CD1c-positive myeloid dendritic cell (primary cell): Measurements from ENCODE around the gene DYNLT2B.
"Not testable (repeated sequence)": the region's sequence is repeated elsewhere in the genome, so short reads cannot be mapped to it uniquely, and the experiment has no call there.

Experiments used
- DNase-seq: peaks from one replicate; pipeline ENCODE4 v3.0.0-alpha.2; 2016; ENCODE audit errors: extremely low spot score

The DYNLT2B gene

GRCh38 chr3:196326936-196327335 is 8.9 kb upstream of the DYNLT2B start:
- no peak for DNase-seq

DNA sequence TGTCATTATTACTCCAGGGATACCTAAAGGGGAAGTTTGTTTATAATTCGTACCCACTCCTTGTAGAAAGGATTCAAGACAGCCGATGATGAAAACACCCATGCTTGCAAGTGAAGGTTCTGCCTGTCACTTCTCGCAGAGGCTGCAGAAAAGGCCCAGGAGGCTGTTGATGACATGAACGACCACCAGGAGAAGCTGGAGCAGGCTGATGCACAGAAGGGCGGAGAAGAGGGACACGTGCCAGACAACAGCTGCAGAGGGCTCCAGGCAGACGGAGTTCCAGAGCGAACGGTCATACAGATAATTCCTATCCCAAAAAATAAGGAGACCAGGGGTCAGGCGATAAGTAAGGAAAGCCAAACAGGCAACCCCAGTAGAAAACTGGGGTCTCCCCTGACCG is 5.7 kb upstream of the DYNLT2B start:
- no peak for DNase-seq

DNA sequence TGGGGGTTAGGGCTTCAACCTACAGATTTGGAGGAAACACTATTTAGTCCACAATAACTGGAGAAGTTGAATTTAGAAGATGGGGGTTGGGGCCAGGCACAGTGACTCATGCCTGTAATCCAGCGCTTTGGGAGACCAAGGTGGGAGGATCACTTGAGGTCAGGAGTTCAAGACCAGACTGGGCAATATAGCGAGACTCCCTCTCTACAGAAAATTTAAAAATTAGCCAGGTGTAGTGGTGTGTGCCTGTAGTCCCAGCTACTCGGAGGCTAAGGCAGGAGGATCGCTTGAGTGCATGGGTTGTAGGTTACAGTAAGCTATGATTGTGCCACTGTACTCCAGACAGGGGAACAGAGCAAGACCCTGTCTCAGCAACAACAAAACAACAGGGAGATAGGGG is 5.0 kb upstream of the DYNLT2B start:
- peak; percentile 27 for DNase-seq

GRCh38 chr3:196321162-196321561 is 3.1 kb upstream of the DYNLT2B start:
- peak; percentile 80 for DNase-seq

DNA sequence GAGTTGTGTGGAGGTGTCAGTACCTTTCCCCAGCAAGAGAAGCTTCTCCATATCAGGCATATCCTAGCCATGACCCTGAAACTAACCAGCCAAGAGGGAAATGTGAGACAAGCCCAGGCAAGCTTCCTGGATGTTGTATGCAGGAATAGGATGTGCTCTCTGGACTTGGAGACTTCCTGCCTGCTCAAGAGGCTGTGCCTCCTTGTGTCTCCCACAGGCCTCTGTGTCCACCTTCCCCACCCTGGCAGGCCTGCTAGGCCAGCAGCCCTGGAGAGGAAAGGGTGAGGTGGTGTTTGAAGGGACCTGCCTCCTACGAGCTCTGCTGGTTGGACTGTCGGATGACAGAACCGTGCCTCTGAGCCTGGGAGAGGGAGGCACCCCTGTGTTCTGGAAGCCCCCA is 2.1 kb upstream of the DYNLT2B start:
- DNase-seq = no peak

- DNase-seq = not testable (repeated sequence)
Measured at GRCh38 chr3:196316799-196317686, 997 bp downstream of the DYNLT2B start.

DNA sequence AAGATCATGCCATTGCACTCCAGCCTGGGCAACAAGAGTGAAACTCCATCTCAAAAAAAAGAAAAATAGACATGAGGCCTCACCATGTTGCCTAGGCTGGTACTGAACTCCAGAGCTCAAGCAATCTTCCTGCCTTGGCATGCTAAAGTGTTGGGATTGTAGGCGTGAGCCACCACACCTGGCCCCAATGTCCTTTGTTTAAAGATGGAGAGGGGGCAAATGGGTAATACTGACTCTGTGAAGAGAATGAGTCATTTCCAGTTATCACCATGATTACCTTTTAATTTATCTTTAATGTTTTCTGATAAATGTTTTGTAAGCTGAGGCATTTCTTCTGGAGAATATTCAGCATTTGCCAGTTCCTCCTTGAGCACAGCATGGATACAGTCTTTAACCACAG is 2.2 kb downstream of the DYNLT2B start:
- DNase-seq = no peak

DNA sequence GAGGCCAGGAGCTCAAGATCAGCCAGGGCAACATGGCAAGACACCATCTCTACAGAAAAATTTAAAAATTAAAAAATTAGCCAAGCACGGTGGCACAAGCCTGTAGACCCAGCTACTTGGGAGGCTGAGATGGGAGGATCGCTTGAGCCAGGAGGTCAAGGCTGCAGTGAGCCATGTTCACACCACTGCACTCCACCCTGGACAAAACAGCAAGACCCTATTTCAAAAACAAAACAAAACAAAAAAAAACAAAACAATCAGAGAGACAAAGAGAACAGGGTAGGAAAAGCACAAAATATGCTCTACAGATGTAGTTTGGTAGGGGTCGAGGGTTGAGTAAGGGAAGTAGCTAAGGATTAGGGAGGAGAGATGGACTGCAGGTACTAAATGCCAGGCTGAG is 3.4 kb downstream of the DYNLT2B start:
- no peak for DNase-seq

DNA sequence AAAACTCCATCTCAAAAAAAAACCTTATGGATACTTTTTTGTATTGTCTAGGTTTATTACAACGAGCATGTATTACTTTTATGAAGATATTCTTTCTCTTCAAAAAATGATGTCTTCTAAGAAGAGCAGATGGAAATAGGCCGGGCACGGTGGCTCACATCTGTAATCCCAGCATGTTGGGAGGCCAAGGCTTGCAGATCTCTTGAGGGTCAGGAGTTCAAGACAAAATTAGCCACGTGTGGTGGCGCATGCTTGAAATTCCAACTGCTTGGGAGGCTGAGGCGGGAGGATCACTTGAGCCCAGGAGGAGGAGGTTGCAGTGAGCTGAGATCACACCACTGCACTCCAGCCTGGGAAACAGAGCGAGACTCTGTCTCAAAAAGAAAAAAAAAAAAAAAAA is 4.0 kb downstream of the DYNLT2B start:
- DNase-seq = not testable (repeated sequence)

GRCh38 chr3:196302960-196303359 is 15.1 kb downstream of the DYNLT2B start:
- DNase-seq = not testable (repeated sequence)

- peak; percentile 67 for DNase-seq
Measured at GRCh38 chr3:196302551-196302950, 15.5 kb downstream of the DYNLT2B start.

- no peak for DNase-seq
Measured at GRCh38 chr3:196298521-196298920, 19.5 kb downstream of the DYNLT2B start.

DNA sequence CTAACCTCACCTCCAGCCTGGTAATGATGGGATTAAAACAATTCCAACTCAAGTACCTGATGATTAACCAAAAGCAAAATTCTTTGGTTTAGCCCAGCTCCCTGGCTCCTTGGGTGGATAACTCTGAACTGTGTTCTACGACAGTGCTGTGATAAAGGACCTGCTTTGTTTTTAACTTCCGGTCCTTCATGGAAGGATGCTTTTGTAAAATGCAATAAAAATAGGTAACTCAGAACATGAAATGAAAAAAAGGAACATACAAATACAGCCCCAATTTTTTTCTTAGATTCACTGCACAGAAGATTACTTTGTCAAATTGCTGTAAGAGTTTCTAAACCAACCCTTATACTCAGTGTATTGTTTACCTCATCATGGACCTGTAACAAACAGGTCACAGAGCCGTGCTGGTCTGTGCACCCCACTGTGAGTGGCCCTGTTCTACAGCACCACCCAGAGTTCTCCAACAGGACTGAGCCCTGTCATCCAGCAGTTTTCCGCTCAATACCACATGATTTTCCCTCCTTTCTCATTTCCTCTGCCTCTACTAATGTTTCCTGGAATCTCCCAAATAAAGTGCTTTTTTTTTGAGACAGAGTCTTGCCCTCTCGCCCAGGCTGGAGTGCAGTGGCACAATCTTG is 25.6 kb downstream of the DYNLT2B start:
- DNase-seq = no peak

GRCh38 chr3:196288141-196288460 is 29.9 kb downstream of the DYNLT2B start:
- no peak for DNase-seq

- DNase-seq = peak; percentile 95
Measured at GRCh38 chr3:196287440-196288140, 30.4 kb downstream of the DYNLT2B start, which contains the start of gene PCYT1A. TSS of gene PCYT1A (minus strand) at chr3:196287726. CDS start at chr3:196270531, 17,195 bp downstream.

DNA sequence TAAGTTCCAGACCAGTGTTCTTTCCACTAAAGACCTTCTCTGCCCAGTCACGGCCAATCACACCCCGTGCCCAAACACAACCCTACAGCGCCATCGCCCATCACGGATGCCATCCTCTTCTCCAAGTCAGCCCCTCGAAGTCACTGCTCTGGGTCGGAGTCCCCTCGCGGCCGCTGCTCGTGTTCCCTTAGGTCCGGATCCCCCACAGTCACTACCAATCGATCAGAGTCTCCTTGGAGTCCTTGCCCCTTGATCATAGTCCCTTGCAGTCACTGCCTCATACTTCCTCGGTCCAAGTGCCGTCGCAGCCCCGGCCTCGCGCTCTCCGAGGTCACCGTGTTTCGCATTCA is 31.0 kb downstream of the DYNLT2B start:
- peak; percentile 52 for DNase-seq

- DNase-seq = no peak
Measured at GRCh38 chr3:196284396-196284795, 33.6 kb downstream of the DYNLT2B start.

DNA sequence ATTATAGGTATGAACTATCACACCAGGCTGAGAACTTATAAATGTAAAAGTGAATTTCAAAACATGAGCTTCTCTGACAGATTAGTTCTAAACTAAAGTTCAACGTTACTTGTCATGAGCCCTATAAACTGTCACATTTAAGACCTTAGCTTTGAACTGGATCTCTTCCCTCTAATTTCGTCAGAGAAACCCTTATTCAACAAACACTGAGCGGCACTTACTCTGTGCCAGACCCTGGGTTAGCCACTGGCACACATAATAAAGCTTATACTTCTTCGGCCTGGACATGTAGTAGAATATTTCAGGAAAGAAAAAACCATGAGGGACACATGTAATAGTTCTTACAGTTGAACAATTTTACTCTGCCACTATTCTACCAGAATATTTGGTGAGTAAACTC is 36.1 kb downstream of the DYNLT2B start:
- DNase-seq = no peak

DNA sequence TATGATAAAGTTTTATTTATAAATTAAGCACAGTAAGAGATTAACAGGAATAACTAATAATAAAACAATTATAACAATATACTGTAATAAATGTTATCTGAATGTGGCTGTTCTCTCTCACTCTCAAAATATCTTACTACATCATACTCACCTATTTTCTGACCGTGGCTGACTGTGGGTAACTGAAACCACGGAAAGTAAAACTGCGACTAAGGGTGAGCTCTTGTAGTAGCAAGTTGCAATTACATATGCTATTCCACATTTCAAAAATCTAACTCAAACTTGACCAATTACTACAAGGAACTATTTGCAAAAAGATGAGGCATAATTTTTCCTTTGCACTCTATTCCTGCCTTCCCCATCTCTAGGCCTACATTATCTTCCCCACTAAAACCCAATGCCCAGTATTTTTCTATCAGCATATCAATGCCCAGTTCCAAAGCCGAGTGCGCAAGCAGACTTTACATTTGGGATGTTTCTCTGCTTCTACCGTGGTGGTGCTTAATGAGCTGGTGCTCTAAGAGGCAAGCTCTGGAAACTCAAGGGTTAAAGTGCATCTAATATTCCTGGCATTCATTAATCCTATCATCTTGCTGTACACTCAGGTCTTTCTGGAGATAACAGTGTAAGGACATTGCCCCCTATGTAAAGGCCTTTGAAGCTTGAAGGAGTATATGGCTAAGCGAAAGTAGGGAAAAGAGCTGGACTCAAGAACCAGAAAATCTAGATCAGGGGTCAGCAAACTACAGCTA is 37.2 kb downstream of the DYNLT2B start:
- DNase-seq = no peak

DNA sequence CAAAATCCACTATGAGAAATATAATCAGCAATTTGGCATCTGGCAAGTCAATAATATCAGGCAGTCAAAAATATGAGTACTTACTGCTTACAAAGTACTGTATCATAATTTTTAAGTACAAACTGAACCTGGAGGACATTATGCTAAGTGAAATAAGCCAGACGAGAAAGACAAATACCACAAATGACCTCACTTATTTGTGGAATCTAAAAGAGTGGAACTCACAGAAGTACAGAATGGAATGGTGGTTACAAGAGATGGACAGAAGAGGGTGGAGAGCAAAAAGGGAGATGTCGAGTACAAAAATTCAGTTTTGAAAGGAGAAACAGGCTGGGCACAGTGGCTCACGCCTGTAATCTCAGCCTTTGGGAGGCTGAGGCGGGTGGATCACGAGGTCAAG is 42.9 kb downstream of the DYNLT2B start:
- no peak for DNase-seq

DNA sequence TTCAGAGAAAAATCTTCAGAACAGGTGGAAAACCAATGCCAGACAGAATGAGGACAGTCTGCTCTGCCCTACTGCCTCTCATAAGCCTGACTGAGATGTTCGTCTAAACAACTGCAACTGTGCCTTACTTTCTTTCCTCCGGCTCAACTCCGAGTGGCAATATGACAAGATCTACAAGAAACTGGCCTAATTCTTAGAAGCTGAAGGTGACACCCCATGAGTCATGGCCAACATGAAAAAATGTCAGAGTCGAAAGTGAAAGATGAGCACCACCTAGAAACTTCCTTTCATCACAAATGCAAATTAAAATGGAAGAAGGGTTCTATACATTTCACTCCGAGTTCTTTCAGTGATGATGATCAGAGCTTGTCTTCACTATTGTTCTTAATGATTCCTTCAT is 43.5 kb downstream of the DYNLT2B start:
- DNase-seq = peak; percentile 60

- no peak for DNase-seq
Measured at GRCh38 chr3:196273655-196274054, 44.4 kb downstream of the DYNLT2B start.
